Adipose tissue (tissue), 3 donors: ENCODE measurements around the gene PLPPR5. TPM values are rescaled to one million over a fixed set of nuclear protein-coding genes. Genes with fewer than 3 reads are reported as not detected.
"Not testable (repeated sequence)": the region's sequence is repeated elsewhere in the genome, so short reads cannot be mapped to it uniquely, and the experiment has no call there.

Experiments
- H3K27ac ChIP-seq: one replicate; pipeline ENCODE4 v1.5.1; 2013; ENCODE audit warnings: low read depth, low read length
- WGBS, 3 donors: extraction: QIAGEN DNeasy Blood & Tissue Kit; methylation state at CpG; one replicate each; pipeline ENCODE4 v1.1.7; 2013; 5-methylcytosine and 5-hydroxymethylcytosine counted together
- polyA plus RNA-seq, 3 donors: library from polyadenylated mRNA; stranded (reverse); fragments of 200-250 nt; gene quantifications; one replicate each; pipeline ENCODE4 v1.2.3, GENCODE V29; 2013
- donor health status: healthy with polysubstance abuse.
- donor health status: Bipolar disorder and iron deficiency.
- donor health status: healthy.

The PLPPR5 gene
- under 1 TPM in 2 of 3 donors, not detected in 1; 0.01 to 0.11 TPM for polyA plus RNA-seq

DNA sequence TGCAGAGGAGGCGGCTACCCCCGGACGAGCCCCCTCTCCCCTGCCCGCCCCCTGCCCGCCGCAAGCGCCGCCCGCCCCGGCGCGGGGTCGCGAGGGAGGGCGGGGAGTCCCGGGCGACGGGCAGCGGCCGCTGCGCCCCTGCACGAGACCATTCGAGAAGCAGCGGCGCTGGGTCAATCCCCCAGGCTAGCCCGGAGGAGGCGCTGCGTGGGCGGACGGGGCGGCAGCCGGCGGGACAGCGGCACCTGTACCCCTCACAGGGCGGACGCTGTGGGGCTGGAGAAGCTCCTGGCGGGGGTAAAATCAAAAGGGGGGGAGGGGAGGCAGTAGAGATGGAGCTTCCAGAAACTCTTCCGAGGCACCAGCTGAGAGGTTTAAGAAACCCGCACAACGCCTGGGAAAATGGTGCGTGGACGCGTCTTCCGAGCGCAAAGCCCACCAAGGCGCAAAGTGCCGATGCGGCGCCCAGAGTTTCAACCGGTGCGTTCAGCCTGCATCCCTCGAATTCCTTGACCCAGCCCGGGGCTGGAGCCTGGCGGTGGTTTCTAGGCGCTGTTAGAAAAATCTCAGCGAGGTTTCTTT, at the start of gene PLPPR5:
Gene PLPPR5 (minus strand): TSS at position 1 of the 582 bp plus-strand sequence. CDS start 190 bp downstream, outside the sequence.
- H3K27ac ChIP-seq = no peak within 1 kb of the TSS
- 1 to 2% (median 1%) methylated on average over 46 to 49 of the region's 56 CpGs for WGBS, 3 donors

DNA sequence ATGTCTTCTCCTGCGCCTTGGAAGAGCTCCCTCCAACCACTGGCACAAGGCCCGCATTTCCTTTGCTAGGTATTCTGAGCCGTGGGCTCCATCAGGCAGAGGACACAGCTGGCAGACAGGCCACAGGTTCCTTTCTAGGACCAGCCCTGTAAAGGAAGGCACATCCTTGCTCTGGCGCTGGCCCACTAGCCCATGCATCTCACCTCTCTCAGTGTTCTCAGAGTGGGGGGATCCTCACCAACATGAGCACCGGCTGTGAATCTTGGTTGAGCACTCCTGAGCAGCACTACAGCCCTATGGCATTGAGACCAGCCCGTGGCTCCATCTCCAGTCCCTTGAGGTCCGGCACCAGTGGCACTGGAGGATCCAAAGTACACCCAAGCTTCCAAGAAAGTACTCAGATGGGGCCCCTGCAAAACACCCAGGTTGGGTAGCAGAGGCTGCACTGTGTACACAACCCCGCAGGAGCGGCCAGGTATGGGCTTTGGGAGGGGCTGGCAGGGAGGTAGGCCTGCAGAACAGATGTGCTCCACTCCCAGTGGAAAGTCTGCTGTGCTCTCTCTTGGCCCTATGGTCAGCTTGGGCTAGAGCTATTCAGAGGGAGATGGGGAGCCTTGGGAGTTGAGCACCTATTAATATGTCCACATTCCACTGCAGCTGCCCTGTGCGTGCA, 47.1 kb upstream of the PLPPR5 start:
- H3K27ac ChIP-seq = no peak overlapping the region
- 81 to 94% (median 93%) methylated on average over 10 of the region's 10 CpGs for WGBS, 3 donors

- H3K27ac ChIP-seq = no peak overlapping the region
- 59 to 81% (median 78%) methylated on average over 3 of the region's 3 CpGs for WGBS, 3 donors
Measured at GRCh38 chr1:99049745-99050144, 45.1 kb upstream of the PLPPR5 start.

- WGBS, 3 donors = 47 to 69% (median 67%) methylated on average over 5 of the region's 5 CpGs
- not testable (repeated sequence) for H3K27ac ChIP-seq
Measured at GRCh38 chr1:99036746-99037145, 32.1 kb upstream of the PLPPR5 start.

GRCh38 chr1:99018313-99018712, 13.7 kb upstream of the PLPPR5 start:
- H3K27ac ChIP-seq = no peak overlapping the region
- 41 to 63% (median 47%) methylated on average over 3 of the region's 3 CpGs for WGBS, 3 donors

DNA sequence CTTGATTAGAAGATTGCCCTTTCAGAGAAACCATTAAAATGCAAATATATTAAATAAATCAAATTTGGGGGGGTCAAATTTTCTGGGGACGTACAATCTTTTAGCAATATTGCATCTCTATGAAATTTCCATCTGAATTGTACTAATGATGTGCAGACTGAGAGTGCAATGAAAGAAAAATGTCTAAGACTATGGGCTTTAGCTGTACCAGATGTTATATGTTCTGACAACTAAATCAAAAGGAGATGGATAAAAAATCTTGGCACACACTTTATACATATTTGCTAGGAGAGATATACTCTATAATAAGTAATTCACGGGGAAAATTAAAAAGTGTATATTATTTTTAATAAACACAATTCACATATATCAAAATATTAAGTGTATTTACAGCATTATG, 13.0 kb upstream of the PLPPR5 start:
- H3K27ac ChIP-seq = no peak overlapping the region
- WGBS, 3 donors = 71 to 85% (median 85%) methylated on average over 2 of the region's 2 CpGs

GRCh38 chr1:99010679-99011078, 6.0 kb upstream of the PLPPR5 start:
- WGBS, 3 donors = 44 to 63% (median 63%) methylated on average over 2 of the region's 2 CpGs
- no peak overlapping the region for H3K27ac ChIP-seq

GRCh38 chr1:99007366-99007765, 2.7 kb upstream of the PLPPR5 start:
- 55 to 75% (median 63%) methylated on average over 3 of the region's 3 CpGs for WGBS, 3 donors
- no peak overlapping the region for H3K27ac ChIP-seq

- 17 to 29% (median 20%) methylated on average over 8 of the region's 8 CpGs for WGBS, 3 donors
- no peak overlapping the region for H3K27ac ChIP-seq
Measured at GRCh38 chr1:99005537-99005942, 879 bp upstream of the PLPPR5 start.

DNA sequence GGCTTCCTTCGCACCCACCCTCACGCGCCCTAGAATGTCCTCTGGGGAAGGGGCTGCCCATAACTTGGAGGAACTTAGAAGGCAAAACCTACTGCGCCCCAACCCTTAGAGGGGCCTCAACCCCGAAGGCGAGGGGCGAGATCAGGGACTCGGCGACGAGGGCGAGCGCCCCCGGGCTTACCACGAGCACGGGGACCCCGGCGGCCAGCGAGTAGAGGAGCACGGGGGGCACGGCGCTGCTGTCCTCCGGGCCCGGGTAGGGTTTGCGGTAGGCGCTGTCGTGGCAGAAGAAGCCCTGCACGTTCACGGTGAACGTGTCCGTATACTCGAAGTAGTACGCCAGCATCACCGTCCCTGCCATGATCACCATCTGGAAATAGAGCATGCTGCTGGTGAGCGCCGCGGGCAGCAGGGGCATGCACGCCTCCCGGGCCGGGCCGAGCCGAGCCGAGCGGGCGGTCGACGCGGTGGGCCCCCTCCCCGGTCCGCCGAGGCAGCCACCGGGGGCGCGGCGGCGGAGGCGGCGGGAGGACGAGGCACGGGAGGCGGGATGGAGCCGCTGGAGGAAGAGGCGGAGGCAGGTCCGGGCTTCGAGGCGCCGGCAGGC, 304 bp downstream of the PLPPR5 start:
- no peak overlapping the region for H3K27ac ChIP-seq
- 1% methylated on average over 53 to 66 of the region's 66 CpGs for WGBS, 3 donors

- H3K27ac ChIP-seq = no peak overlapping the region
- WGBS, 3 donors = 10 to 27% (median 13%) methylated on average over 20 of the region's 20 CpGs
Measured at GRCh38 chr1:99003581-99004253, 944 bp downstream of the PLPPR5 start.

DNA sequence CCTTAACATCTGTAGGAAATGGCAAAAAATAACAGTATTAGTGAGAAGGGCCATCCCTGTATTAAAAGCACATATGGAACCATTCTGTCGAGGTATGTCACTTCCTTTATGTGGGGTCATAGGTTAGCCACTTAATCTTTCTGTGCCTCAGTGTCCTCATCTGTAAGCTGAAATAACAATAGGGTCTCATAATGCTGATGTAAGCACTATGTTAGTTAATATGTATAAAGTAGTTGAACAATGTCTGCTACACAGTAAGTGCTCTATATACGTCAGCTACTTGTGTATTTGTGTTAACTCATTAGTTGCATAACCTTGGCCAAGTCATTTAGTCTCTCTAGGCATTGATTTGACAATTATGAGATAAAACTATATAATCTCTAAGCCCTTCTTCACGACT, 11.8 kb downstream of the PLPPR5 start:
- H3K27ac ChIP-seq = no peak overlapping the region
- 37 to 68% (median 59%) methylated on average over 3 of the region's 3 CpGs for WGBS, 3 donors

- WGBS, 3 donors = 57 to 79% (median 78%) methylated on average over 4 of the region's 4 CpGs
- no peak overlapping the region for H3K27ac ChIP-seq
Measured at GRCh38 chr1:98991127-98992012, 13.3 kb downstream of the PLPPR5 start.

GRCh38 chr1:98989556-98989907, 15.1 kb downstream of the PLPPR5 start:
- 68 to 86% (median 72%) methylated on average over 1 of the region's 1 CpG for WGBS, 3 donors
- no peak overlapping the region for H3K27ac ChIP-seq

- 65 to 80% (median 75%) methylated on average over 2 of the region's 2 CpGs for WGBS, 3 donors
- no peak overlapping the region for H3K27ac ChIP-seq
Measured at GRCh38 chr1:98988904-98989555, 15.6 kb downstream of the PLPPR5 start.

GRCh38 chr1:98985687-98986086, 19.0 kb downstream of the PLPPR5 start:
- WGBS, 3 donors = 63 to 90% (median 64%) methylated on average over 2 of the region's 2 CpGs

DNA sequence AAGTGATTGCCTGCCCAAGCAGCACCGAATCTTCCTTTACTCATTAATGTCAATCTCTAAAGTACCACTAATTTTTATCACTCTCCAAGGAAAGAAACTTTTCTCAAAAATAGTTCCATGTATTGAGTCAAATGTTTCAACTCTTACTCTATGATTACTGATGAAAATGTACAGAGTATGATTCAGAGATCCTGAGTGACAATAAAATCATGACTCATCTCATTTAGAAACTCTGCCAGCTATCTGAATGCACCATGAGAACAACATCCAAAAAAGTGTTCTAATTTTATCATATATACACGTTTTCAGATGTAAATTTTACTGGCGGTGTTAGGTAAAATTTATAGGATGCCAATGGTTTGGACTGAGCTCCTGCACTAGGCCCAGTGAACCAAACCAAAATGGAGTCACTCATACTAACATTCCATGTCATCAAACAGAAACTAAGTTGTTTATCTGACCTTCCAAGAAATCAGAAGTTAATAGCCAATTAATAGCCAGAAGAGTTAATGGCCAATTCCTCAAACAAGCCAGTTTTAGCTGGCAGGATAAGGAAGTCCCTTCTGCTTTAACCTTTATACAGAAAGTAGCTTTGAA, 22.6 kb downstream of the PLPPR5 start:
- 73 to 77% (median 75%) methylated on average over 3 of the region's 3 CpGs for WGBS, 3 donors
- no peak overlapping the region for H3K27ac ChIP-seq

More at GRCh38 chr1:98985687-98986086, 19.0 kb downstream of the PLPPR5 start:
- H3K27ac ChIP-seq = no peak overlapping the region
